Stimulated activated CD8-positive, alpha-beta memory T cell treated with anti-CD3 and anti-CD28 coated beads, Interleukin-2, amount 100 ng/mL, for 1 hour (primary cell): ENCODE results near the gene BUD13.
A peak's percentile ranks its signal among the peaks of the same experiment; 100 is the strongest.

ENCODE experiments used
- DNase-seq, 2 donors: peaks; one replicate each; pipeline ENCODE4 v3.0.0-alpha.2; 2020; ENCODE audit warnings: low read depth in 2 of 2

BUD13 gene

GRCh38 chr11:116792869-116793771, 20.3 kb upstream of the BUD13 start:
- DNase-seq: no peak

- DNase-seq: no peak
Measured at GRCh38 chr11:116792144-116792868, 19.5 kb upstream of the BUD13 start.

GRCh38 chr11:116791813-116792143, 19.0 kb upstream of the BUD13 start, which contains the start of gene APOA5:
TSS of gene APOA5 (minus strand) at chr11:116791879. CDS start at chr11:116791860, 19 bp downstream.
- DNase-seq: no peak

- peak; percentile 51 to 56 for DNase-seq
Measured at GRCh38 chr11:116791002-116791812, 18.4 kb upstream of the BUD13 start.

- DNase-seq: no peak
Measured at GRCh38 chr11:116790167-116791001, 17.6 kb upstream of the BUD13 start.

- DNase-seq: no peak
Measured at GRCh38 chr11:116788975-116789374, 16.2 kb upstream of the BUD13 start.

- no peak for DNase-seq
Measured at GRCh38 chr11:116788534-116788933, 15.7 kb upstream of the BUD13 start.

GRCh38 chr11:116787786-116788486, 15.1 kb upstream of the BUD13 start, which contains the start of gene ZPR1:
TSS of gene ZPR1 (minus strand) at chr11:116788023. CDS start at chr11:116787990, 33 bp downstream.
- peak; percentile 74 to 77 for DNase-seq

- no peak for DNase-seq
Measured at GRCh38 chr11:116787436-116787785, 14.6 kb upstream of the BUD13 start.

- no peak for DNase-seq
Measured at GRCh38 chr11:116786966-116787365, 14.2 kb upstream of the BUD13 start.

GRCh38 chr11:116786326-116786725, 13.5 kb upstream of the BUD13 start:
- DNase-seq: no peak

GRCh38 chr11:116782728-116783127, 9.9 kb upstream of the BUD13 start:
- no peak for DNase-seq

- DNase-seq: no peak
Measured at GRCh38 chr11:116778556-116778955, 5.8 kb upstream of the BUD13 start.

- no peak for DNase-seq
Measured at GRCh38 chr11:116777056-116777455, 4.3 kb upstream of the BUD13 start.

- no peak for DNase-seq
Measured at GRCh38 chr11:116776522-116776984, 3.8 kb upstream of the BUD13 start.

GRCh38 chr11:116775975-116776374, 3.2 kb upstream of the BUD13 start:
- no peak for DNase-seq

GRCh38 chr11:116774661-116775060, 1.9 kb upstream of the BUD13 start:
- DNase-seq: no peak

- no peak for DNase-seq
Measured at GRCh38 chr11:116773203-116774097, 663 bp upstream of the BUD13 start.

- no peak for DNase-seq
Measured at GRCh38 chr11:116771935-116772334, 852 bp downstream of the BUD13 start.
